Right lung (tissue), 5 donors: ENCODE results near the gene NFS1. TPM values are rescaled to one million over a fixed set of nuclear protein-coding genes. Genes with fewer than 3 reads are reported as not detected.

Experiments used
- DNase-seq, 2 donors: peaks; one replicate each; pipeline ENCODE4 v3.0.0-alpha.2; 2013
- polyA plus RNA-seq, 5 donors: library from polyadenylated mRNA; unstranded; fragments of 120-200 nt; gene quantifications; one replicate each; pipeline versions ENCODE4 v1.2.1 to v1.2.3, GENCODE V29; 2013; ENCODE audit warnings: inconsistent platforms in 1 of 5, low replicate concordance in 1 of 5; ENCODE audit not compliant: insufficient read length in 5 of 5, insufficient read depth in 1 of 5

NFS1 gene
- polyA plus RNA-seq, 5 donors, result 18.6 to 20.1 (median 19.3) TPM

- DNase-seq, result no peak
Observed at GRCh38 chr20:35644806-35645205, 54.3 kb downstream of the NFS1 start.

- no peak for DNase-seq
Observed at GRCh38 chr20:35643045-35643444, 56.1 kb downstream of the NFS1 start.

GRCh38 chr20:35641743-35642142 lies 57.4 kb downstream of the NFS1 start:
- DNase-seq, result no peak

GRCh38 chr20:35640724-35641123 lies 58.4 kb downstream of the NFS1 start:
- DNase-seq, result no peak

- no peak for DNase-seq
Observed at GRCh38 chr20:35638751-35639150, 60.4 kb downstream of the NFS1 start.

GRCh38 chr20:35637276-35637675 lies 61.9 kb downstream of the NFS1 start:
- no peak for DNase-seq

- no peak for DNase-seq
Observed at GRCh38 chr20:35636095-35636494, 63.1 kb downstream of the NFS1 start.

GRCh38 chr20:35635652-35636051 lies 63.5 kb downstream of the NFS1 start:
- DNase-seq, result peak; percentile 32 to 50

- DNase-seq, result no peak
Observed at GRCh38 chr20:35632539-35633115, 66.5 kb downstream of the NFS1 start.

GRCh38 chr20:35630636-35631035 lies 68.5 kb downstream of the NFS1 start:
- DNase-seq, result no peak

- DNase-seq, result no peak
Observed at GRCh38 chr20:35629427-35630145, 69.6 kb downstream of the NFS1 start.

- DNase-seq, result no peak
Observed at GRCh38 chr20:35627121-35627520, 72.0 kb downstream of the NFS1 start.

- no peak for DNase-seq
Observed at GRCh38 chr20:35626386-35627001, 72.7 kb downstream of the NFS1 start.

GRCh38 chr20:35625584-35626385 lies 73.4 kb downstream of the NFS1 start:
- no peak for DNase-seq

- DNase-seq, result no peak
Observed at GRCh38 chr20:35621560-35621946, 77.6 kb downstream of the NFS1 start.

- no peak for DNase-seq
Observed at GRCh38 chr20:35620818-35621559, 78.2 kb downstream of the NFS1 start.

- peak; percentile 62 to 64 for DNase-seq
Observed at GRCh38 chr20:35619196-35620095, 79.7 kb downstream of the NFS1 start.

- no peak for DNase-seq
Observed at GRCh38 chr20:35618263-35619131, 80.7 kb downstream of the NFS1 start.
